IPS-NIHi7 (cell line): ENCODE measurements around the gene AGMO.

ENCODE experiments used
- DNase-seq: peaks from one replicate; pipeline ENCODE4 v3.0.0; 2012; ENCODE audit warnings: mixed read lengths; ENCODE audit errors: extremely low spot score

Gene AGMO

DNA sequence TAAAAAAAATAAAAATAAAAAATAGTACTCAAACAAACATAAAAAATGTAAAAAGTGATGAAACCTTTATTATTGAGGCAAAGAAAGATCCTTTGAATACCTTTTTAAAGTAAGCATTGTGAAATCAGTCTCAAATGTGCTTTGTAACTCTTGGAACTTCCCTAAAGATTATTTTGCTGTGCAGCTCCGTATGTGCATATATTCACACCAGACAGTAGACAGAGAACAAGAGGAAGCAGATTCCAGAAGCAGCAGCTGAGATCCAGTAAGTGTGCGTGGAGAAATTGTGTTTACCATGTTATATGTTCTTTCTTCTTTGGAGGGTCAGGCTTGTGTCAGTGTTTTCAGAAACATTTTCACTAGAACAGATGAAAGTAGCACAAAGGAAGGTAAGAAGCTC lies 324.9 kb downstream of the AGMO start:
- DNase-seq = no peak

DNA sequence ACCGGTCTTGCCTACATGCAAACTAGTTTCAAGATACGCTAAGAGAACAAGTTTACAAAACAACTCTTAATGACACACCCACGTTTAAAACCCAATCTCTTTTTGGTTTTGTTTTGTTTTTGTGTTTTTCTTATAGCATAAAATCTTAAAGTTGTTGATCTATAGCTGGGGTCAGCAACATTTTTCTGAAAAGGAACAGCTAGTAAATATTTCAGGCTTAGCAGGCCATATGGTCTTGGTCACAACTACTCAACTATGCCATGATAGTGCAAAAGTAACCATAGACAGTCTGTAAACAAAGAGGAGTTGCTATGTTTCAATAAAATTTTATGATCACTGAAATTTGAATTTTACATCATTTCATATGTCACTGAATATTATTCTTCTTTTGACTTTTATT lies 327.4 kb downstream of the AGMO start:
- DNase-seq = no peak

DNA sequence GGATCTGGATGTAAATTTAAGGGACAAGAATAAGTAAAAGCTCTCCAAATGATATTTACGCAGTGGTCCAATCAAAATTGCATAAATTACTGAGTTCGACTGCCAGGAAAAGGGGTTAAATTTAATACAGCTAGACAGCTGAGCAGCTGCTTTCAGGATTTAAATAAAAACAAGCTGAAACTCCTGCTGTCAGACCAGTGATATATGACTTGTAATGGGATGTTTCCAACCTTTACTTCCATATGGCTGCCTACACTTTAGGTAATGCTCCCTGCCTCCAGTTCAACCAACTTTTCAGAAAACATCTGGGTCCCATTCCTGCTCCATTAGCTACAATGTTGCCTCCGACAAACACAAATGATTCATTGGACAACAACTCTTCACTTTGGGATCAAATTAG lies 333.0 kb downstream of the AGMO start:
- DNase-seq = no peak

DNA sequence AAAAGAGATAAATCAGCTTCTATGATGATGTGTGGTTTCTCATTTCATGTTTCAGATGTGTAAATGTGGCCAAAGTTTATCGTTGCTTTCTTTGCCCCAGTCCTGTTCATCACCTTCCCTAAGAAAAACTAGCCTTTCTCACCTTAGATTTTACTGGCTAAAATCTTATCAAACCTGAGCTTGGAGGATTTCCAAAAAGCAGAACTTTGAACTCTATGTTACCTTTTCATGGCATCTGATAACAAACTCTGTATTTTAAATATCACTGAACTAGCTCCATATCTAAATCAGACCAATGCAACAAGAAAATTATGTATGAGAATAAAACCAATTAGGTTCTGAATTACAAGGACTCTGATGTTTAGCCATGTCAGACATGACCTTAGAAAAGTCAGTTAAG lies 335.8 kb downstream of the AGMO start:
- no peak for DNase-seq

DNA sequence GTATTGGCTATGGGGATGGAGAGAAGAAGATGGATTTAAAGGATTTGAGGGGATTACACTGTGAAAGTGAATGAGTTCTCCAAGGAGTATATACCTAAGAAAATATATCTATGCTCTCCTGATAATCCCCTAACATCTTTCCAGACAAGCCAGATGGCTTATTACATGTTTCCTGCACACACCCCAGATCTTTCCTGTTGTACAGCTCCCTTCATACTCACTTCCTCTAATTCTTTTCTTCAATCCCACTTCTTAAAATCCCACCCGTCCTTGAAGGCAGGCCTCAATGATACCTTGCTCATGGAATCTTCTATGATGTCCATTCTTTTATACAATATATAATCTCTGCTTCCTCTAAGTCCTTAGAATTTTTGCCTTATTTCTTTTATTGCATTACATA lies 342.1 kb downstream of the AGMO start:
- DNase-seq = no peak

DNA sequence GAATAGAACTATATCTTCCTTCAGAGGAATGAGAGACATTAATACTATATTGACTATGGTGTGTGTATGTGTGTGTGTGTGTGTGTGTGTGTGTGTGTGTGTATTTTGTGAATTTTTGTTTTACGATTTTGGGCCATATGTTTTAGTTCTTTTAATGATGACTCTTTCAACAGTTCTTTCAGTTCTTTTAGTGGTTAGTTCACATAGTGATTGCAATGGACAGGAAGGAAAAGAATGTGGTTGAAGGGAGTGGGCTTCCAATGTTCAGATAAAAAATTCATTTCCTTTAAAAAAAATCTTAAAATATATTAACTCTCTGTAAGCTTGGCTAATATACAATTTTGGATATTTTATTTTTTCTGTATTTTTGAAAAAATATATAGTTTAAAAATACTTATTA lies 343.6 kb downstream of the AGMO start:
- no peak for DNase-seq

DNA sequence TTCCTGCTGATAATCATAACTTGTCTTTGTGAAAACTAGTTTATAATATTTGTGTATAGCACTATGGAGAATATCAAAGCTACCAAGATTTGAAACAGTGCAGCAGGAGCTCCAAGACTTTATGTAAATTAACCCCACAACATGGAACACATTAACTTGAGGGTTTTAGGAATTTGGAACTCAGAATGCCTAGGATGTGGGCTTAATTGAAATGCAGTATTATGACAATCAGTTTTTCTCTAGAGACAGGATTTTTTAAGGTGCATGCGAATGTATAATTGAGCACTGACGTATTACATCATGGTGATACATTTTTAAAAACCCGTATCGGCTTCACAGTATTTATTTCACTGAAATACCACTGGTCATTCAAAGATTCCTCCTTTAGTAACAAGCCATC lies 346.2 kb downstream of the AGMO start:
- DNase-seq = no peak

DNA sequence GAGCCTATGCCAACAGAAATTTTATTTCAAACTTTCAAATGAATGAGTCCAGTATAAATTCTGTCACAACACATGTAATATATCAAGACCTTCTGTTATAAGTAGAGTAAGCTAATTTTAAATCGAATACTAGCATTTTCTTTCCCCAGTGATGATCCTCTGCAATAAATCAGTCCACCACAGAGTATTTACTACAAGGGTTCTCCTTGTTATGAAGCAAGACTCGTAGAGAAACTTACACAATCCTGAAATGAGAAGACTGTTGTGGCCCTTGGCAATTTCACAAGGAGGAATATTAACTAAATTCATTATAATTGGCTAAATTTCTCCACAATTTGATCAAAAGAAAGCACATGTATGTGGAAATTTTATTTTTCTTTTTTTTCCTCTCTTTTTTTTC lies 346.8 kb downstream of the AGMO start:
- DNase-seq = no peak

DNA sequence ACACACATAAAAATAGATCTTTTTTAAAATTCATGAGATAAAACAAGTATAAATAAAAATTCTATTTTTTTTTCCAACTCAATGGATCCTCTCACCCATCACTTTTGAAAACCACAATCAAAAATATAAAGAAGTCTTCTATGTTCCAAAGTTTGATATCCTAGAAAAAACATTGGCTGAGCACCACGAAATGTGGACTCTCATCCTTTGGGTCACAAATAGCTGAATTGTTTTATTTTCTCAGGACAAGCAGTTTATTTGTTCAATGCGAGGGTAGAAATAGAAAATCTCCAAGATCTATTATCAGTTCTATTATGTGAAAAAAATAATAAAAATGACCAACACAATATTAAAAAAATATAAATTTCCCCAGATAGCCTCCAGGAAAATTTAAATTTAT lies 348.7 kb downstream of the AGMO start:
- DNase-seq = no peak

DNA sequence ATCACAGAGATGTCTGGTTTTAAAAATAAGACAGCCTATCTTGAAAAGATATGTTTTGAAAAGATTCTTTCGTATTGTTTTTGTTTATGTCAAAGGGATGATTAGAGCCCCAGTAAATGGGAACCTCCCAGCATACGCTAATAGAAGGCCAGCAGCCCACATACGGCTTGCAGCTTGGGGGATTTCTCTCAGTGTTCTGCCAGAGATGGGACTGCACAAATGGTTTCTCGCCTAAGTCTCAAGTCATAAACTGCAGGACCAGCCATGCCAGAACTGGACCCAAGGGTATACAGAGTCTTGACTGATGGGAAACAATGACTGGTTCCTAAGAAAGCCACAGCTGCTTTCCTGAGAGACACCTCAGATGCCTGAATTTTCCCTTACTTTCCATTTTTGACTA lies 352.4 kb downstream of the AGMO start:
- DNase-seq = no peak

DNA sequence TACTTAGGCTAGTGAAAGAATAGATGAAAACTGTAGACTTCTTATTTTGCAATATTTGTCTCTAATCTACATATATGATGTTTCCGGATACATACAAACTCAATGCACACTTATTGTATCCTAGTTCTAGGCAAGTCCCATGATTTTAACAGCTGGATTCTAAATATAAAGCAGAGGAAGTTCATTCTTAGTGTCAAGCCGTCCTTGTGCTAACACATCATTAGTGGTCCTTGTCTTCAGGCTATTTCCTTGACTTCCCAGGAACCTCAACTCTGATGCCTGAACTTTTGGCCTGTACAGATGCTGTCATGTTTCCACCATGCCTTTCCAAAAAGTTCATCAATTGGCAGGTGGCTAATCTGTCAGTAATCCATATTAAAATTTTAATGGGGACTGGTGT lies 357.4 kb downstream of the AGMO start:
- DNase-seq = no peak

DNA sequence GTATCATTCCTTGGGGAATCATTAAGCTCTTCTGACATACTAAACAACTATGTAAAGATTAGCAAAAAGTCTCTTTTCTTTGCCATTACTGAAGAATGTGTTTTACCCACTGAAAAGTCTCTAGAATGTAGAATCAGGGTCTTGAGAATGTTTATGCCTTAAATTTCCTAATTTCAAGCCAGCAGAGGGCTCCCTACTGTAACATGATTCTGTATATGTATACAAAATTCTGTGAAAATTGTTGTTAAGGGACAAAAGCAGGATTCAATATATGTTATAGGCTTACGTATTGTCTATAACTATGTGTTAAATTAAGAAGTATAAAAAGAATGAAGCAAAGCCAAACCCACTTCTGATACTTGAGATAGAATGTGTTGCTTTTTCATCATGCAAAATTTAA lies 362.3 kb downstream of the AGMO start:
- no peak for DNase-seq

DNA sequence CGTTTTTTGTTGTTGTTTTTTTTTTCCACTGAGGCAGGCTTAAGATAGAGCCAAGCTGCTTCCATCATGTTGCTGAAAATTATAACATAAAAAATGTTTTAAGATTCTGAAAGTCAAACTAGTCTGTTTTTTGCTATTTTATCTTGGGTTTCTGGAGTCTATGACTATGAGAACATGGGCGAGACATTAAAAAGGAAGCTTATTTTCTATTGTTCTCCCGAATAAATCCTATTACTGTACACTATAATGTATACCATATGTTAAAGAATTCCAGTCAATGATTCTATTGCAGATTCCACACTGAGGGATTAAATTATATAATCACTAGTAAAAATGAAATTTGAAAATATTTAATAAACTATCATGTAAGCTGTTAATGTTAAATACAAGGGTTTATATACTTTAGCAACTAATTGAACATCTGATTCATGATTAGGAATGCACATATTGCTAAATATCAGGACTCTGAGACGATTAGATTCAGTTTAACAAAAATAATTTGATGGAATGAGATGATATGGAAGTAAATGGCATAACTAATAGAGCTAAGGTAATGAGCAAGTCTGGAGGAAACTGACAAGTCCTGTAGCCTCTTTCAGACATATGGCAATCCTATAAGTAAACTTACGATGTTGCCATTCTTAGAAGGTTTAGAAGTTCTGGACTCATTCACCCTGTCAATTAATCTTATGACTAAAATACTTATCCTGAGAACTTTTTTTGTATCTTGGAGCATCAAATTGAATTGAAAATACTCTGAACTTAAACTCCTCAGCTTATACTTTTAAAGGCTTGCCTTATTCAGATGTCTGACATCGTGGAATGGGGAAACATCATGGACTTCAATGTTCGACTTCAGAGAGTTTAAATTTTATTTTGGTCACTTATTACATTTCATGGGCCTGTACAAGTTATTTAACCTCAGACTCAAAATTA lies 364.5 kb downstream of the AGMO start:
- no peak for DNase-seq

DNA sequence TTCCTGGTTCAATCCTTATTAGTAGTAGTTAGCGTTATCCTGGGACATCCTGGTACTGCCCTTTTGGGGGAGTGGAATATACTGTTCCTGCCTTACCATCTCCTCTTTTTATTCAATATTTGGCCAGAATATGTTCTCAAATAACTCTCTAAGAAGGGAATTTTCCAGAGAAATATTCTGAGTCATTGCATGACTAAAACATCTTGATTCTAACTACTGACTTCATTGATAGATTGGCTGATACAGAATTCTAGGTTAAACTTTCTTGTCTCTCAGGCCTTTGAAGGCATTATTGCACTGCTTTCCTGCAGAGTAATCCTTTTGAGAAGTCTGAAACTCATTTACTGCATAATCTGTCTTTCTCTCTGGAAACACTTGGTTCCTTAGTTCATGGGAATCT lies 383.8 kb downstream of the AGMO start:
- no peak for DNase-seq

DNA sequence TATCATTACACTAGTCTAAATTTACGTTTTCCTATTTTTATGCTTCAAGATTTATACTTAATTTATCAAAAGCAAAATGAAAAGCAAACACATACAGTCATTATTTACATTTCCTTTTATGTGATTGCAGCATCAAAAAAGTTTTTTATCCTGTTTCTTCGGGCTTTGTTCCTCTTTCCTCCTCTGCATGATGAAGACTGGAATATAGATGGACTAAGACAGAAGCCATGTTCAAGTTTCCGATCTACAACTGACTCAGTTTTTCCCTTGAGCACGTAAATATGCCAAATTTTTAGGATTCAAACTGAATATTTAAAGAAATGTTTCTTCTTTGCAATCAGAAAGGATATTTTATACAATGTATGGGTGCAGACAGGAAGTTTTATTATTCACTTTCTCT lies 385.7 kb downstream of the AGMO start:
- no peak for DNase-seq

DNA sequence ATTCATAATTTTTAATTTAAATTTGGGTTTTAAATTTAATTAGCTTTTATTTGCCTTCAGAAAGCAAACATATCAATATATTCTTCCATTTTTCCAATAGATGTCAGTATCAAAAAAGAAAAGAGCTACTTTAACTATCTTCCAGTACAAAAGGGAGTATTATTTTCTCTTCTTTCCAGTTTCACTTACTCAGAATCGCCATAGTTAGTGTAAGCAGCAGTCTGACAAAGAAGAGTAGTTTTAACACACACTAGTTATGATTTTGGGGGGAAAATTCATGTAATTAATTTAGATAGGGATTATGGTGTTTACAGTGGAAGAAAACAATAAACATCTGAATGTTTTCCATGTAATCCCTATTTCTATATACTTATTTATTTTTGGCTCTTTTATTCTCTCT lies 386.7 kb downstream of the AGMO start:
- no peak for DNase-seq

DNA sequence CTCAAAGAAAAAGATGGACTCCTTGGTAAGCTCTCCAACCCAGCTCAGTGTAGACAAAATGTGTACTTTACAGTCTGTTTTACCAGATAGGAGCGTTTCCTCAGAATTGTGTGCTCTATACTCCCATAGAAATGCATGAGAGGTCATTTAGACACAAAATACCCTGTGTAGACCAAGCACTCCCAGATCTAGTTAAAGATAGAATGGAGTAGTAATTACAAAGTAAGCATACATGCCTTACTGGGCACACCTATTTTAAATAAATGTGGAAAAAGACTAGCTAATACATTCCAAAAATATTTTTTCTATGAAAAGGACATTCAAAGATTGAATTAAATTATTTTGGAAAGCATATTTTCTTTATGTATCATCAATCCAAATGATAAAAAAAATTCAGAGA lies 387.3 kb downstream of the AGMO start:
- no peak for DNase-seq

DNA sequence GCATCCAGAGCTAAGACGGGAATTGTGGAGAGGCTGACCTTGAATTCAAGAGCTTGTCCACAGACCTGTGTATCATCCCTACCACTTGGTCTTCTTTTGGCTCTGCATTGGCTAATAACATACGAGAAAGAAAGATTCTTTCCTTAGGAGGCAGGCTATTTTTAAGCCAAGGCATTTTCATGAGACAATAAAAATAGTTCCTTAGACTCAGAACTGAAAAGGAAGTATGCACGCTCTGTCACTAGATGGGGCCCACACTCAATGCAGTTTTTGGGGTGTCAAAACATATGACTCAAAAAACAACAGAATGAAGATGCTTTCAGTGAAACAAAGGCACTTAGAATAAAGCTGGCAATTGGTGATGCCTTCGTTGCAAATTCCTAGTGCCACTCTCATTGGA lies 393.3 kb downstream of the AGMO start:
- DNase-seq = no peak

DNA sequence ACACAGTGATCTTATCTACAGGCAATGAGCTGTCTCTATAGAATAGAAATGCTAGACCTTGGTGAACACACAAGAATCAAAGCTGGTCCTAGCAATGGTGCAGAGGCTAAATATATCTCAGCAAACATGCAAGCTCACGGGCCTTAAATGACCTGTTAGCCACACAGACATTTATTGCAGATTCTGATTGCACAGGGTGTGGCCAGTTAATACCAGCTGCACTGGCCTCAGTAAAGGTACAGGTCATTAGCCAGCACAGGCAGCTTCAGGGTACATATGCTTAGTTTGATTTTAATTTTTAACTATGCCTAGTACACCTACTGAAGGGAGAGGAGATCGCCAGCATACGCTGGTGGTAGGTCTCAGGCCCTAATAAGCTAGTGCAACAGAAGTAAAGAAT lies 393.9 kb downstream of the AGMO start:
- no peak for DNase-seq

DNA sequence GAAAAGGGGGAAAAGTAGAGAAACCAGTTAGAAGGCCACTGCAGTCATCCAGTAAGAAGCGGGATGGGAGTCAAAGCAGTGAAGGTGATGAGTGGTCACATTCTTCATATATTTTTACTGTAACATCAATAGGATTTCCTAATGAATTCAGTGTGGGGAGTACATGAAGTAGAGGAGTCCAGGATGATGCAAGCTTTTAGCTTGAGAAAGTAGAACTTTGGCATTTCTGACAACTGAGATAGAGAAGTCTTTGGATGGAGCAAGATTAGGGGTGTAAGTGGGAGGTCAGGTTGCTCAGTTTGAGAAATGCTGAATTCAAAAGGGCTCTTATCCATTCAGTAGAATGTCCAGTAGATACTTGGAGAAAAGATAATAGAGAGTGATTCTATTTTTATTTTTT lies 395.2 kb downstream of the AGMO start:
- DNase-seq = no peak

DNA sequence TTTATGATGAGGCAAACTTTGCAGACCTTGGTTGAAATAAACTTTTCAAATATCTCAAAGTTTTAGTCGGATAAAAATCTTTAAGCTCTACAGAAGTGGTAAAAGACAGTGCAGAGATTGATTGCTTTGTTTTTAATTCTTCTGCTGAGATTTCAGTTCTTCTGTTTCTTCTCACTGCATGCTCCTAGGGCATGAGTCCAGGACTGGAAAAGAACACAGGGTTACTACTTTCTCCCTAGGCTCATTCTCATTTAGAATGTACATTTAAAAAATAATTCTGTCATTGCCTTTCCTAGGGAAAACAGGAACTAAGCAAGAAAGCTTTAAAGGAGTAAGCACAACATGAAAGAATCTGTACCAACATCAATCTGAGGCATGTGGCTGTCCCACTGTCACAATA lies 402.6 kb downstream of the AGMO start:
- no peak for DNase-seq

DNA sequence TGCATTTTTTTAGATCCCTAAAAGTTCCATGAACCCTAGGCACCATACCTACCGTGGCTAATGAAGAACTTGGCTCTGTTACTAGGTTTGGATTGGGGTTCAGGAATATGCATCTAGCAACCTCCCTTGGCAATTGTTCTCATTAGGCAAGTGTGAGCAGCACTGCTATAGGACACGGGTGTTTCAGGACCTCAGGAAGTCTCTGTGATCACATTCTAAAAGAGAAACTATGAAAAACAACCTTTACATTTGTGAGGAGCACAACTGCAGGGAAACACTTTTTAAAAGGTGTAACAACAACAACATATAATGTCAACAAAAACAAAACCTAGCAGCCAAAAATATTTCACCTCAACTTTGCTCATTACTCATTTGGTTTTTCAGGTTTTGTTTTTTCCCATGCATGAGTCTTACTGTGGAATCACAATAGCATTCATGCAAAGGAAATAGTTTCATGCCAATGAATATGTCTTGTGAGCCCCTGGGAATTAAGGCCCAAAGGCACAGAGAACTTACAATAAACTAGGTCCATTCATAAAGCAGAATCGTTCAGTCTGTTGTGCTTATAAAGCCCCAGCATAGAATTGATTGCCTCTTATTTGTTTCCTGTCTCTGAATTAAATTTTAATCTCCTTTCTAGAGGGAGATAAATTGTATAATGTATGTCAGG lies 403.5 kb downstream of the AGMO start:
- DNase-seq = no peak
